ENCODE data around the gene POC1A.

The POC1A gene

DNA sequence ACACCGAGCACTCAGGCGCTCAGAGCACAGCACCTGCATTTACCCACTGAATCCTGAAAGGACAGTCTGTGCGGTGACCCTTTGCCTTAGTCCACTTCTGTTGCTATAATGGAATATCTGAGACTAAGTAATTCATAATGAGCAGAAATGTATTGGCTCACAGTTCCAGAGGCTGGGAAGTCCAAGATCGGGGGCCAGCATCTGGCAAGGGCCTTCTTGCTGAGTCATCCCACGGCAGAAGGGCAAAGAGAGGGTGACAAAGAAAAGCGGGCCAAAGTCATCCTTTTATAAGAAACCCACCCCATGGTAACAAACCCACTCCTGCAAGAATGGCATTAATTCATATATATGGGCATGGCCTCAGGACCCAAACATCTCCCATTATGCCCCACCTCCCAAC, 27.7 kb downstream of the POC1A start:
- no peak for DNase-seq

DNA sequence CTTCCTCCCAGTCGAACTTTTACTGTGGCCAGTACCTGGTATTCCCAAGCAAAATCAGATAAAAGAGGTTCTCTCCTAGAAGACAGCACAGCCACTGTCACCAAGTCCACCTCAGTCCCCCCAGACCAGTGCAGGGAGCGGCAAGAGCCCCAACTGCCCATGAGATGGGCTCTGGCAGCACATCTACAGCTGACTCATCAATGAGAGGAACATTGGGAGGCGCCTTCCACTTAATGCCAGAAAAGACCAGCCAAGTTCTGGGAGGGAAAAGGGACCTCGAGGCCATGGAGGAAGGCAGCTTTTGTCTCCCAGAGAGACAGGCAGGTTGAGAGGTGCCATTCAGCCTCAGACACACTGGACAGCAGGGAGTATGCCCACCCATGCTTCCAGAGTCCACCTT, 28.2 kb downstream of the POC1A start:
- no peak for DNase-seq

GRCh38 chr3:52124766-52125165, 29.5 kb downstream of the POC1A start:
- DNase-seq, result no peak

DNA sequence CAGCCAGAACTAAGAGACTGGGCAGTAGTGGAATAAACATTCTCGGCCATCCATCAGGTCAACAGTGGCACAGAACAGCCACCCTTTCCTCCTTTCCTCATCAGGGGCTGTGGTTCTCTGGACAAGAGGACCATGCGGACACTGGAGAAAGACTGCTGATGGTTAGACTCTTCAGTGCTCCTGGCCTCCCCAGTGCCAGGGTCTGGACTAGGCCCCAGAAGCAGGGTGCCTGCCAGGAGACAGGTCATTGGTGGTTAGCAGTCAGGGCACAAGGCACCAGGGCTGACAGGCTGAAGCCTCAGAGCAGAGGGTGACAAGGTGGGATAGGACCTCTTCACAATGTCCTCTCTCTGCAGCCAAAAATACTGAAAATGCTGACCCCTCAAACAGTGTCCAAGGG, 30.1 kb downstream of the POC1A start:
- no peak for DNase-seq

DNA sequence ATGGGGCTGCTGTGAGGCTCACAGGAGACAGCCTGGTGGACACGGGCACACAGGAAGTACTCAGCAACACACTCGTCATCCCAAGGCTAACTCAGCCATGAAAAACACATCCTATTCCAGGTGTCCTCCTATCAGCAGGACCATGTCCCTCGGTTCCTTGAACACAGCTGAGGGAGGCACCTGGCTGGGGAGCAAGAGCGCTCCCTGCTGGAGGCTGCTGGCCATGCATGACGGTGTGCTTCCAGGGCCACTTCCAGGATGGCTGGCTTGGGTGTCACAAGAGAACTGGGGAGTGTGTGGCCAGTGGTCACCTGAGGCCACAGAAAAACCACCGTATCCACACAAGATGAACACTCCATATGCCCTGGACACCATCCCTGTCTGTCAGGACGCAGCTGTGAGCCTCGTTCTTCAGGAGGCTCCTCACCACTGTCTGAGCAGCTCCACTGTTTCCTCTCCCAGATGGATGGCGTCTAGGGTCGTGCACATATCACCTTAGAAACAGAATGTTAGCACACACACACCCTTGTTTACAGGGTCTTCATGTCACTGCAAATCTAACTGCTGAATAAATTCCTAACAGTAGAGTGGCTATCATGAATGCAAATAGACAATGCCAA, 31.0 kb downstream of the POC1A start:
- peak; percentile 79 for DNase-seq

DNA sequence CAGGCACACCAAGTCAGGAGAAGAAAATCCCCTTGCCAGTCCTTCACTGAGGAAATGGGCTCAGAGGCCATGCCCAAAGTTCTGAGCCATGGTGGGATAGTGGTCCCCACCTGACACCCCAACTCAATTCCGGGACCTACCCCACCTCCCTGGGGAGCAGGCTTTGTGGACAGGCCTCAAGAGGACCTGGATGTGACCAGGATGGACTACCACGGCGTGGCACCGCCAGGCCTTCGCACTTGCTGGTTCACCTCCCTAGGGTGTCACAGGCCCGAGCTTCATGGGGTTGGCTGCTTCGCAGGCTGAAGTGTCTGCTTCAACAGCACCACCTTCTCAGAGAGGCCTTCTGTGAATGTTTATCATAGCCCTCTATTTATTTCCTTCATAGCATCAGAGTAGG, 31.7 kb downstream of the POC1A start:
- no peak for DNase-seq

DNA sequence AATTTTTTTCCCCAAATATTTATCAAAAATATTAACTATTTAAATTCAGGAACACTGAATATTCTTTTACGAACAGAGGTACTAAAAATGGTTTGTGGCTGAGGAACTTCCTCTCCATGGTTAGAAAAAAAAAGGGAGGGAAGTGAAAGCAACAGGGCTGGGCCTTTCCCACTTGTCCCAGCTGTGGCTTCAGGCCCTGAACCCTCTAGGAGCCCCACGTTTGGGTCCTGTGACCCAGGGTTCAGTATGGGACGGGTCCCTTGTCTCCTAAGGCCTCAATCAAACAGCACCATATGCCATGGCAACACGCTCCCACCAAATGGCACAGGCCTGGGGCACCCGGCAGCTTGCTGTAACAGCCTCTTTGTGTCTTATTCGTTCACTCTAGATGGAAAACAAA, 32.4 kb downstream of the POC1A start:
- DNase-seq, result no peak

DNA sequence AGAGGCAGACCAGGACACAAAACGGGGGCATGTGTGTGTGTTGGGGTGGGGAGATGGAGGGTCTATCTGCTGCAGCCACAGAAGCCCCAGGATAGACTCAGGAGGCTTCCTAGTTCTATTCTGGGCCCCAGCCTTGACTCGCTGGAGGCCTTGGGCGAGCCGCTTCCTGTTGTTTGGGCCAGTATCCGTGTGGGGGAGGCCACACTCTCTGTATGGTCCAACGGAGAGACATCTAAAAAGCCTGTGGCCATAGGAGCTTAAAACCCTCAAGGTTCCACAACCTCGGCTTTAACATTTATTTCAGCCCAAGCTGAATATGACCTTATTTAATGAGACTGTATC, 32.8 kb downstream of the POC1A start:
- no peak for DNase-seq

GRCh38 chr3:52120556-52121463, 33.4 kb downstream of the POC1A start:
- no peak for DNase-seq

GRCh38 chr3:52119826-52120225, 34.4 kb downstream of the POC1A start:
- no peak for DNase-seq

- DNase-seq, result no peak
Measured at GRCh38 chr3:52119099-52119498, 35.1 kb downstream of the POC1A start.

- no peak for DNase-seq
Measured at GRCh38 chr3:52118156-52118875, 35.9 kb downstream of the POC1A start.

DNA sequence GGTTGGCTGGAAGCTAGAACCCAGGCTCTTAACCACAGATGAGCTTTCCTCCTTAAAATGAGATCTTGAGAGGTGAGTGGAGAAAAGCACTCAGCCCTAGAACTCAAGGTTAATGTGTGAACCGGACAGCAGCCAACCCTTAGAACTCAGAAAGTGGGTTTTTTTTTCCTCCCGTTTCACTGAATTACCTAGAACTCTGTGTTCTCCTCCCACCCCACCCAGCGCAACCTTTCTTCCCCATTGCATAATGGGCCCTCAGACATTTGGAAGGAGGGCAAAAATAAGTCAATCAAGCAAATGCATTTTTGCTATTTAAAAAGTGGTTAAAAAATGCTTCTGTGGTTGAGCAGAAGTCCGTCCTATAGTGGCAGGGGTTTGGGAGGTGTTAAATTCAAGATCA, 36.7 kb downstream of the POC1A start:
- no peak for DNase-seq

GRCh38 chr3:52112056-52112455, 42.2 kb downstream of the POC1A start:
- DNase-seq, result no peak

- DNase-seq, result no peak
Measured at GRCh38 chr3:52110502-52110901, 43.7 kb downstream of the POC1A start.

- DNase-seq, result no peak
Measured at GRCh38 chr3:52109611-52110301, 44.5 kb downstream of the POC1A start.

GRCh38 chr3:52108302-52109232, 45.7 kb downstream of the POC1A start:
- no peak for DNase-seq

GRCh38 chr3:52106951-52107611, 47.1 kb downstream of the POC1A start:
- no peak for DNase-seq

DNA sequence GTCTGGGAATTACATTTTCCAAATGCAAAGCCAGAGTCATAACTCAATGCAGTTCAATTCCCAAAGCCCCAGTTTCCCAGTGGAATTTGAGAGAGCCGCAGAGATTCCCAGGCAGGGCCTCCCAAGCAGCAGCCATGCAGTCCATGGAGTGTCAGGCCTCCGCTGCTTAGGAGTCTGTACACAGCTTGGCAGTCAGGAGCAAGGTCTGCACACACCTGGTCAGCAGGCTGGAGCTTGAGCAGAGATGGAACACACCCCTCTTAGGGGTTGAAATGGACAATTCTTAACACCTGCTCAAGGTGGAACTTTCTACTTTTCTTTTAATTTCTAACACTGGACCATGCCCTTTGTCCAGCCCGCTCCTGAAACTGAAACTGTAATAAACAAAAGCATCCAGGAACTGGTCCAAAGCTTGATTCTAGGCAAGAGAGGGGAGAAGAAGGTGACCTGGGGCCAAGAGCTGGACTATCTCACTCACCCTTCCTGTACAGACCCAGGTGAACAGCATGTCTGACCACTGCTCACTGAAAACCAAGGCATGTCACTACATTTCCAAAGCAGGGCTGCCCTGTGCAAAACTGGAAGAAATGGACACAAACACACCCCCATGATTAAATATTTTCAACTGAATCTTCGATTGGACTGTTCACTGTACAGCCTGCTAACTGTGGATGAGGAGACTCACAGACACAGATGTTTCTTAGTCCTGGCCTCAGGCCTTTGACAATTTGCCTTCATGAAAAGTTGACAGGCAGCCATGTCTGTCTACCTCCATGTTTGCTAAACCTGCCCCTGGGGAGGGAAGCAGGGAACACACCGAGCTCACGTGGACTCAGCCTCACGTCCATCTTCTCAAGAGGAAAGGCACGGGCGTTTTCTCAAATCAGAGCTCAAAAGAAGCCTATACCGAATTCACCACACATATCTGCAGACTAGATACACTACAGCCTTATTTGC, 49.3 kb downstream of the POC1A start:
- no peak for DNase-seq

GRCh38 chr3:52102934-52103333, 51.3 kb downstream of the POC1A start:
- no peak for DNase-seq

Data from activated CD4-positive, CD25-positive, alpha-beta regulatory T cell treated with anti-CD3 and anti-CD28 coated beads, Interleukin-2, amount 50 U/mL, for 72 hours (primary cell).